A549 treated with dexamethasone at 1 μM for 4 hours (cell line): ENCODE data around the gene CYP4V2. TPM values are rescaled to one million over a fixed set of nuclear protein-coding genes. Genes with fewer than 3 reads are reported as not detected.

Experiments used
- total RNA-seq: library from RNA; stranded (reverse); fragments of 200-300 nt; extraction: Qiagen RNA extraction; gene quantifications from 5 replicates; pipeline ENCODE4 v1.2.3, GENCODE V29; 2022

The CYP4V2 gene
- total RNA-seq, result 2.9 to 3.4 TPM (median 3.2 TPM) in 5 replicates

GRCh38 chr4:186191200-186192065, at the start of gene CYP4V2:
Gene CYP4V2 (plus strand): TSS chr4:186191567. CDS start chr4:186191824, 257 bp downstream.

DNA sequence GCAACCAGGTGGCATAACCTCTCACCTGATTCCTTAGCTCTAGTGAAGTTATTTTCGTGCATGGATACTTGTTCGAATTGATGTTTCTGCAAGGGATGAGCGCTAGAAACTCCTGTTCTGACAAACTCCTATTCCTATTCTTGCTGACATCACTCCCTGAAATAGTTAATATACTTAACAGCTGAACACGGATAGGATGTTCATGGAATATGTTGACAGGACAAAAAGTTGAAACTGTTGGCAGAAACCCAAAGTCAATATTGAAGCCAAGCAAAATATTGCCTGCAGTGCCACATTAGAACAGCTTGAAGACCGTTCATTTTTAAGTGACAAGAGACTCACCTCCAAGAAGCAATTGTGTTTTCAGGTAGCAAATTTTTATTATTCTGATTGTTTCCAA, 35.9 kb downstream of the CYP4V2 start, which contains the start of gene KLKB1:
KLKB1 (plus strand) TSS at position 287 of the 400 bp plus-strand sequence. CDS start 689 bp downstream, outside the sequence.

Other genes with a start within 250 kb of the CYP4V2 start
- gene TLR3, start 122.4 kb upstream of the CYP4V2 start, total RNA-seq, result 0.19 to 0.43 TPM (median 0.36 TPM) in 5 replicates
- 1.3 to 2.1 TPM (median 1.6 TPM) in 5 replicates for gene FAM149A, start 86.9 kb upstream of the CYP4V2 start, total RNA-seq
- 0.05 TPM in 1 of 5 replicates, not detected in the others for gene KLKB1, start 35.9 kb downstream of the CYP4V2 start, total RNA-seq
- gene F11, start 74.6 kb downstream of the CYP4V2 start, total RNA-seq, result not detected in 5 replicates